HepG2 (cell line): ENCODE data around the gene MAP2K7. TPM values are rescaled to one million over a fixed set of nuclear protein-coding genes. Genes with fewer than 3 reads are reported as not detected.

Source experiments
- ATF2 ChIP-seq: sonication (generic); formaldehyde crosslinking; IDR thresholded peaks from 2 replicates; pipeline ENCODE4 v1.4.0; 2020; ENCODE audit warnings: missing genetic modification reagents
- BORCS8-MEF2B ChIP-seq: sonication (generic); formaldehyde crosslinking; IDR thresholded peaks from 2 replicates; pipeline ENCODE4 v1.8.0; 2022; ENCODE audit warnings: mild to moderate bottlenecking, missing genetic modification reagents
- BRD4 ChIP-seq: sonication (generic); formaldehyde crosslinking; IDR thresholded peaks from 2 replicates; pipeline ENCODE4 v1.4.0; 2020; ENCODE audit warnings: missing genetic modification reagents
- EEA1 ChIP-seq: sonication (generic); formaldehyde crosslinking; IDR thresholded peaks from 2 replicates; pipeline ENCODE4 v1.5.1; 2020; ENCODE audit warnings: mild to moderate bottlenecking, missing genetic modification reagents, borderline replicate concordance
- FOXO1 ChIP-seq: sonication (generic); formaldehyde crosslinking; IDR thresholded peaks from 2 replicates; pipeline ENCODE4 v1.4.0; 2020; ENCODE audit warnings: missing genetic modification reagents
- HDAC2 ChIP-seq: sonication (generic); formaldehyde crosslinking; IDR thresholded peaks from 2 replicates; pipeline ENCODE4 v1.4.0; 2020; ENCODE audit warnings: missing genetic modification reagents
- HIVEP1 ChIP-seq: sonication (generic); formaldehyde crosslinking; IDR thresholded peaks from 2 replicates; pipeline ENCODE4 v1.4.0; 2020; ENCODE audit warnings: mild to moderate bottlenecking, missing genetic modification reagents
- MAX ChIP-seq: IDR thresholded peaks from 2 replicates; pipeline ENCODE4 v1.6.1; 2012; ENCODE audit warnings: inconsistent platforms
- NFYC ChIP-seq: IDR thresholded peaks from 2 replicates; pipeline ENCODE4 v1.6.1; 2016; ENCODE audit warnings: missing genetic modification reagents, missing compliant biosample characterization
- NR2C2 ChIP-seq: sonication (generic); formaldehyde crosslinking; IDR thresholded peaks from 2 replicates; pipeline ENCODE4 v1.4.0; 2020; ENCODE audit warnings: missing genetic modification reagents, mild to moderate bottlenecking, moderate library complexity, borderline replicate concordance
- RXRB ChIP-seq: IDR thresholded peaks from 2 replicates; pipeline ENCODE4 v1.6.1; 2016; ENCODE audit warnings: borderline replicate concordance, missing genetic modification reagents, missing compliant biosample characterization
- SAP130 ChIP-seq: IDR thresholded peaks from 2 replicates; pipeline ENCODE4 v1.6.1; 2016; ENCODE audit warnings: low read depth
- SMAD9 ChIP-seq: sonication (generic); formaldehyde crosslinking; IDR thresholded peaks from 2 replicates; pipeline ENCODE4 v1.5.1; 2020; ENCODE audit warnings: mild to moderate bottlenecking, missing genetic modification reagents
- SP140L ChIP-seq: sonication (generic); formaldehyde crosslinking; IDR thresholded peaks from 2 replicates; pipeline ENCODE4 v1.4.0; 2020; ENCODE audit warnings: missing genetic modification reagents, borderline replicate concordance
- WIZ ChIP-seq: sonication (generic); formaldehyde crosslinking; IDR thresholded peaks from 2 replicates; pipeline ENCODE4 v1.5.1; 2020; ENCODE audit warnings: mild to moderate bottlenecking, missing genetic modification reagents
- YY1 ChIP-seq: IDR thresholded peaks from 2 replicates; pipeline ENCODE4 v1.6.1; 2011; ENCODE audit warnings: low read length, low read depth, moderate library complexity, mild to moderate bottlenecking; ENCODE audit not compliant: insufficient read depth, insufficient replicate concordance
- ZFYVE20 ChIP-seq: sonication (generic); formaldehyde crosslinking; IDR thresholded peaks from 2 replicates; pipeline ENCODE4 v1.8.0; 2023; ENCODE audit warnings: low read depth, mild to moderate bottlenecking, moderate library complexity, missing genetic modification reagents, borderline replicate concordance
- ZIK1 ChIP-seq: sonication (generic); formaldehyde crosslinking; IDR thresholded peaks from 2 replicates; pipeline ENCODE4 v1.5.0; 2020; ENCODE audit warnings: mild to moderate bottlenecking, low read depth, missing genetic modification reagents, borderline replicate concordance
- ZNF124 ChIP-seq: sonication (generic); formaldehyde crosslinking; IDR thresholded peaks from 2 replicates; pipeline ENCODE4 v1.4.0; 2020; ENCODE audit warnings: missing genetic modification reagents
- ZNF142 ChIP-seq: sonication (generic); formaldehyde crosslinking; IDR thresholded peaks from 2 replicates; pipeline ENCODE4 v1.4.0; 2020; ENCODE audit warnings: missing genetic modification reagents
- ZNF441 ChIP-seq: sonication (generic); formaldehyde crosslinking; IDR thresholded peaks from 2 replicates; pipeline ENCODE4 v1.7.0; 2021; ENCODE audit warnings: missing genetic modification reagents, borderline replicate concordance
- ZNF556 ChIP-seq: sonication (generic); formaldehyde crosslinking; IDR thresholded peaks from 2 replicates; pipeline ENCODE4 v1.4.0; 2020; ENCODE audit warnings: mild to moderate bottlenecking, missing genetic modification reagents, borderline replicate concordance
- ZNF607 ChIP-seq: sonication (generic); formaldehyde crosslinking; IDR thresholded peaks from 2 replicates; pipeline ENCODE4 v1.5.1; 2020; ENCODE audit warnings: missing genetic modification reagents, mild to moderate bottlenecking, borderline replicate concordance
- polyA plus RNA-seq, 8 experiments: library from polyadenylated mRNA; depleted of rRNA in 3 of 8; stranded (reverse) in 7 of 8; unstranded in 1 of 8; fragments of >200 nt; fragmentation: Illumina TruSeq in 4 of 8; extraction: Trizol in 4 of 8; gene quantifications; 2 replicates each; pipeline versions ENCODE4 v1.2.1 to v1.2.3, GENCODE V29; 2011 to 2016; ENCODE audit warnings: low read depth in 4 of 8, missing spikeins in 1 of 8, mixed read lengths in 1 of 8; ENCODE audit not compliant: insufficient read depth in 1 of 8
- total RNA-seq, 5 experiments: library from RNA; depleted of rRNA; stranded (reverse); fragments of >200 nt; fragmentation: Illumina TruSeq; extraction: Trizol; gene quantifications; 2 replicates each; pipeline ENCODE4 v1.2.3, GENCODE V29; 2016; ENCODE audit warnings: low read depth in 1 of 5

The MAP2K7 gene
- total and polyA plus RNA-seq, 2 of the 13 experiments (the other 11 are each of a cell fraction or from before 2014, with no cell fraction given) = 9.0 to 10.8 TPM

- TF ChIP-seq ZNF142 (CRISPR knock-in tag) = 0 out of 2 replicates have a peak, but pooled peaks have one; percentile 33
- peak; percentile 74; the same call in 1 of the 2 replicates for TF ChIP-seq ZNF441 (CRISPR knock-in tag)
- peak; percentile 91 for TF ChIP-seq ATF2 (CRISPR knock-in tag)
- TF ChIP-seq SMAD9 (CRISPR knock-in tag) = peak; percentile 69; the same call in 1 of the 2 replicates
- TF ChIP-seq NFYC (CRISPR knock-in tag) = peak; percentile 90
- TF ChIP-seq ZFYVE20 = 0 out of 2 replicates have a peak, but pooled peaks have one; percentile 30
- TF ChIP-seq ZNF607 (CRISPR knock-in tag) = peak; percentile 76
- TF ChIP-seq BRD4 (CRISPR knock-in tag) = peak; percentile 89
- peak; percentile 37; the same call in 1 of the 2 replicates for TF ChIP-seq HDAC2 (CRISPR knock-in tag)
- TF ChIP-seq MAX = peak; percentile 91
- TF ChIP-seq BORCS8-MEF2B (CRISPR knock-in tag) = peak; percentile 80
- TF ChIP-seq HIVEP1 (CRISPR knock-in tag) = peak; percentile 93
- no peak; the same call in 1 of the 2 replicates for TF ChIP-seq ZNF556 (CRISPR knock-in tag)
- TF ChIP-seq NR2C2 (CRISPR knock-in tag) = peak; percentile 83
- no peak for TF ChIP-seq EEA1 (CRISPR knock-in tag)
- TF ChIP-seq SAP130 (CRISPR knock-in tag) = peak; percentile 96
- TF ChIP-seq YY1 = peak; percentile 98
- peak; percentile 4; the same call in 1 of the 2 replicates for TF ChIP-seq RXRB (CRISPR knock-in tag)
- TF ChIP-seq ZIK1 (CRISPR knock-in tag) = peak; percentile 67; the same call in 1 of the 2 replicates
- TF ChIP-seq FOXO1 (CRISPR knock-in tag) = peak; percentile 8; the same call in 1 of the 2 replicates
- TF ChIP-seq SP140L (CRISPR knock-in tag) = no peak; the same call in 1 of the 2 replicates
- peak; percentile 58; the same call in 1 of the 2 replicates for TF ChIP-seq ZNF124
- TF ChIP-seq WIZ (CRISPR knock-in tag) = no peak
These were observed 39.9 kb downstream of the MAP2K7 start, which contains the start of gene TIMM44 (continued) for GRCh38 chr19:7943444-7944176.
